BLaER1 (cell line): ENCODE results near the gene TRIM63.

Experiments
- H3K27ac ChIP-seq: shearing (Covaris generic); formaldehyde crosslinking; 2 replicates; pipeline ENCODE4 v1.8.1; 2022
- H3K27me3 ChIP-seq: shearing (Covaris generic); formaldehyde crosslinking; 2 replicates; pipeline ENCODE4 v1.8.1; 2022
- H3K36me3 ChIP-seq: shearing (Covaris generic); formaldehyde crosslinking; 2 replicates; pipeline ENCODE4 v1.8.1; 2022
- H3K4me1 ChIP-seq: shearing (Covaris generic); formaldehyde crosslinking; 2 replicates; pipeline ENCODE4 v1.8.1; 2022
- H3K4me2 ChIP-seq: shearing (Covaris generic); formaldehyde crosslinking; 2 replicates; pipeline ENCODE4 v1.8.1; 2022
- H3K4me3 ChIP-seq: shearing (Covaris generic); formaldehyde crosslinking; 2 replicates; pipeline ENCODE4 v1.8.1; 2022
- H3K9ac ChIP-seq: shearing (Covaris generic); formaldehyde crosslinking; 2 replicates; pipeline ENCODE4 v1.8.1; 2022
- H3K9me3 ChIP-seq: shearing (Covaris generic); formaldehyde crosslinking; 2 replicates; pipeline ENCODE4 v1.8.1; 2022
- H4K20me1 ChIP-seq: shearing (Covaris generic); formaldehyde crosslinking; 2 replicates; pipeline ENCODE4 v1.8.1; 2022
- Cebpa-rat ChIP-seq: shearing (Covaris generic); IDR thresholded peaks from 2 replicates; pipeline ENCODE4 v1.8.1; 2022

Gene TRIM63

DNA sequence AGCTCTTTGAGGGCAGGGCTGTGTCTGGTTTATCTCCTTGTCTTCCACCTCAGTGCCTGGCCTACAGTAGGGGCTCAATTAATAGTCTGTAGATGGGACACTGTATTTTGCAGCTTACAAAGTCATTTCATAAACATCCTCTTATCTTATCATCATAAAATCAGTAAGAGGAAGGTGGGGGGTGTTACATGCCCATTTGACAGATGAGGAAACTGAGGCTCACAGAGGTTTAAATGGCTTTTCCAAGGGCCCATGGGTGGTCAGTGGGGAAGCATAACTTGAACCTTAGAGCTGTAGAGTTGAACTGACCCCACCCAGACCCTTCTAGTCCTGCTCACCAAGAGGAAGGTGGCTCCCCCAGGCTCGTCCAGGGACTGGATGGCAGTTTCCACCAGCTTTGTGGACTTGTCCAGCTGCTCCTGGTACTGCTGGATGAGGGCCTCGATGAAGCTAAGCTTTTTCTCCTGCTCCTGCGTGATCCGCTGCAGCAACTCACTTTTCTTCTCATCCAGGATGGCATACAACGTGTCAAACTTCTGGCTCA is 9.3 kb downstream of the TRIM63 start:
- Histone ChIP-seq H3K9ac (no peak overlapping the region), H3K4me2 (no peak overlapping the region), H3K4me3 (no peak overlapping the region), H3K27me3 (no peaks in the 10 kb centered on the region), H4K20me1 (no peaks in the 10 kb centered on the region), H3K27ac (no peak overlapping the region), H3K36me3 (no peaks in the 10 kb centered on the region), H3K9me3 (no peaks in the 10 kb centered on the region), H3K4me1 (peaks cover 8% of the 10 kb centered on the region)
- no peak for TF ChIP-seq Cebpa-rat

DNA sequence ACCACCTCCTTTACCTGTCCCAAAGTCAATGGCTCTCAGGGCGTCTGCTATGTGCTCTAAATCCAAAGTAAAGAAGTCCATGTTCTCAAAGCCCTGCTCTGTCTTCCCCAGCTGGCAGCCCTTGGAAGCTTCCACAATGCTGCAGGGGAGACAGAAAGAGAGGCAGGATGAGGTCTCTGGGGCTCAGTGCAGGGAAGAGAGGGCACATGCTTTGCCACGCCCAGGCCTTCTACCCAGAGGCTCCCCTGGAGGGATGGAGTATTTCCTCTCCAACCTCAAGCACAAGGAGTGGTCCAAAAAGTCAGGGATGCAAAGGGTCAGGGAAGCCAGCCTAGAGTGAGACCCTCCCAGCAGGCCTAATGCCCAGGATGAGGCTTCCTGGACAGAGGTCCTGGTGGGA is 10.2 kb downstream of the TRIM63 start:
- Histone ChIP-seq H3K4me2 (no peak overlapping the region), H4K20me1 (no peaks in the 10 kb centered on the region), H3K9ac (no peak overlapping the region), H3K9me3 (no peaks in the 10 kb centered on the region), H3K4me1 (peaks cover 8% of the 10 kb centered on the region), H3K27me3 (no peaks in the 10 kb centered on the region), H3K4me3 (no peak overlapping the region), H3K27ac (no peak overlapping the region), H3K36me3 (no peaks in the 10 kb centered on the region)
- no peak for TF ChIP-seq Cebpa-rat

DNA sequence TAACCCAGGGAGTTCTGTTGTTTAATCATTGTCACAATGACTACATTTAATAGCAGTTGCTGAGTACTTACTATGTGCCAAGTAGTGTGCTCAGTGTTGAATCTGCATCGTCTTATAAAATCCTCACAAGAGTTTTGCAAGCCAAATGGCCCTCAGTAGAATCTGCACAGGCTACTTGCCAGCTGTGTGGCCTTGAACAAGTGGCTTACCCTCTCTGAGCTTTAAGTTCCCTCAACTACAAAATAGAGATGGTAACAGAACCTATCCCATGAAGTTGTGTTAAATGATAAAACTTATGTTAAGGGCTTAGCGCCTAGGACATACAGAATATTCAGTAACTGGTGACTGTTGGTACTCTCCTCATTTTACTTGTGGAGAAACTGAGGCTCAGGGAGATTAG is 12.4 kb downstream of the TRIM63 start:
- no peak for TF ChIP-seq Cebpa-rat
- Histone ChIP-seq H3K4me1 (peaks cover 8% of the 10 kb centered on the region), H3K27me3 (no peaks in the 10 kb centered on the region), H3K4me2 (no peak overlapping the region), H3K9ac (no peak overlapping the region), H3K4me3 (no peak overlapping the region), H3K9me3 (no peaks in the 10 kb centered on the region), H3K36me3 (no peaks in the 10 kb centered on the region), H4K20me1 (no peaks in the 10 kb centered on the region), H3K27ac (no peak overlapping the region)

DNA sequence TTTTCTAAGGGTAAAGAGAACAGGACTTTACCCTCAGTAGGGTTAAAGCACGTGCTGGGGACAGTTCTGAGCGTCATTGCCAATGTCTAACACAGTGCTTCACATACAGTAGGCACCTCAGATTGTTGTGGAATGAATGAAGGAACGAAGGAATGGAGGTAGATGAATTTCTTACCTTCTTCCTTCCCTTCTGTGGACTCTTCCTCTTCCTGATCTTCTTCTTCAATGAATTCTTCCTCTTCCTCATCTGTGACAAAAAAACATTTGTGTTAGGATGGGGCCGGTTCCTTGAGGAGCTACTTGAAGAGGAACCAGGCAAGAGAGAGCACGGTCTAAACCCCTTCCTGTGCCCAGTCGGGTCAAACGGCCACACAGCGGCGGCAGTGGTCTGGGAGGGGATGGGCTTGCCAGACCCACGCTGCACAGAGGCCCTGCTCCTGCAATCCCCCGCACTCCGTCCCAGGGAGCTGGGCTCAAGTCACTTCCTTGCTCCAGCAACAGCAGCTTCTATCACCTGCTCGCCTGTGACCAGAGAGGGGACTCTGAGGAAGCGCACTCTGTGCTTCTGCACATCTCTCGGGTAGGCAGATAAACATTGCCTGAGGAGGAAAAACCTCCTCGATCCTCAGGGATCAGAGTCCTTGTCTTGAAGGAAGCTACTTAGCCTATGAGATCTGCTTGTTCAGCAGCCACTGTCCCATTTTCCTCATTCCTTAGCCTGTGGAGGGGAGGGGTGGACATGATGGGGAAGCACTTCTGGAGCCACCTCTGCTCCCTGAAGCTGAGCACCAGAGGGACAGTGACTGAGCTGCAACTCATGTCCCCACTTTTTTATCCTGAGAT is 13.5 kb downstream of the TRIM63 start:
- no peak for TF ChIP-seq Cebpa-rat
- no peak overlapping the region for H3K27ac ChIP-seq
- peak overlapping the region; percentile 29 for H3K4me2 ChIP-seq
- H3K9ac ChIP-seq, result no peak overlapping the region
- no peak overlapping the region for H3K4me3 ChIP-seq
- no peaks in the 10 kb centered on the region for H4K20me1 ChIP-seq
- peaks cover 8% of the 10 kb centered on the region for H3K4me1 ChIP-seq
- H3K27me3 ChIP-seq, result peaks cover 8% of the 10 kb centered on the region; the same call in 1 of the 2 replicates
- no peaks in the 10 kb centered on the region for H3K36me3 ChIP-seq
- no peaks in the 10 kb centered on the region for H3K9me3 ChIP-seq

DNA sequence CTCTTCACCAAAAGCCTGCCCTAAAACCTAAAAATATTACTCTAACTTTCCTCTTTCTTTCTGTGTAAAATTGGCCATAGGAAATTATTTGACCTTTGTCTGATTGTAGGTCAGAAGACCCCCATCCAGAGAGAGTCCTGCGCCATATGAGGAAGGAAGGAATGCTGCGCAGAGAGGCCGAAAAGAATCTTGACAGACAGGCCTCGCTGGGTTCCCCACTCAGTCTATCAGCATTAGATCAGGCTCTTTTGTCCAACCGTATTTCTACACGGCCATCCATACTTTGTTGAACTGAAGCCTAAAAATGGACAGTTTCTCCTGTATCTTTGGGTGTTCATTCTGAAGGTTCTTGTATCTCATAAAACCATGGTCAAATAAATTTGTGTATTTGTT is 17.2 kb downstream of the TRIM63 start:
- H3K4me1 ChIP-seq, result peaks cover 8% of the 10 kb centered on the region
- H3K36me3 ChIP-seq, result no peaks in the 10 kb centered on the region
- H3K9ac ChIP-seq, result no peak overlapping the region
- H3K4me3 ChIP-seq, result no peak overlapping the region
- no peaks in the 10 kb centered on the region for H3K9me3 ChIP-seq
- H4K20me1 ChIP-seq, result no peaks in the 10 kb centered on the region; the same call in 1 of the 2 replicates
- H3K4me2 ChIP-seq, result no peak overlapping the region
- no peak overlapping the region for H3K27ac ChIP-seq
- peaks cover 45% of the 10 kb centered on the region for H3K27me3 ChIP-seq
- no peak for TF ChIP-seq Cebpa-rat

DNA sequence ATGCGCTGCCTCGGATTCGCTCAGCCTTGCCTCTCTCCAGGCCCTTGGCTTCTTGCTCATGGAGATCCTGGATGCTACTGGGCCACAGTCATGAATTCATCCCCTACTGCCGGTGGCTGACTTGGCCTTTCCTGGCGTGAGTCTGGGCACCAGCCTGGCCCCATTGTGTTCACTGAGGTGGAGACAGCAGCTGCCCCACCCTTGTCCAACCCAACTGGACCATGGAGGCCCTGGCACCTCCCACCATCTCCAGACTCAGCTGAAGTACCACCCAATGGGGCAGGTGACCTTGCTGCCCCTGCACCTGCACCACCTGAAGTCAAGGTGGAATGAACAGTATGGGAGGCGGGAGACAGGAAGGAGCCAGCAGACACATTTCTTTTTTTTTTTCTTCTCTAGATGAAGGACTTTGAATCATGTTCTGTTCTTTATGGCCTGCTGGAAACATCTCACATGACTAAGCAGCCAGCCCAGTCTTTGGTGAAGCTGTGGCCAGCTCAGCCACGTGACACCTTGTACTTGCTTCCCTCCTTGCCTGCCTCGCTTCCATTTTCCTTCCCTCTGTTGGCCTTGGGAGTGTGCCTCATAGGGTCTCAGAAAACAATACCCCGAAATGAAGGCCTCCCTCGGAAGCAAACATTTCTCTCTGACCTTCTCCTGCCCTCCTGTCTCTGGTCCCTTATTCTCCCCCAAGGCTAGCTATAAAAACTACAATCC is 17.7 kb downstream of the TRIM63 start:
- TF ChIP-seq Cebpa-rat, result no peak
- Histone ChIP-seq H3K9me3 (no peaks in the 10 kb centered on the region), H3K36me3 (no peaks in the 10 kb centered on the region), H3K27ac (no peak overlapping the region), H3K4me1 (peaks cover 8% of the 10 kb centered on the region), H4K20me1 (no peaks in the 10 kb centered on the region; the same call in 1 of the 2 replicates), H3K9ac (no peak overlapping the region), H3K4me2 (no peak overlapping the region), H3K27me3 (peaks cover 51% of the 10 kb centered on the region), H3K4me3 (no peak overlapping the region)

DNA sequence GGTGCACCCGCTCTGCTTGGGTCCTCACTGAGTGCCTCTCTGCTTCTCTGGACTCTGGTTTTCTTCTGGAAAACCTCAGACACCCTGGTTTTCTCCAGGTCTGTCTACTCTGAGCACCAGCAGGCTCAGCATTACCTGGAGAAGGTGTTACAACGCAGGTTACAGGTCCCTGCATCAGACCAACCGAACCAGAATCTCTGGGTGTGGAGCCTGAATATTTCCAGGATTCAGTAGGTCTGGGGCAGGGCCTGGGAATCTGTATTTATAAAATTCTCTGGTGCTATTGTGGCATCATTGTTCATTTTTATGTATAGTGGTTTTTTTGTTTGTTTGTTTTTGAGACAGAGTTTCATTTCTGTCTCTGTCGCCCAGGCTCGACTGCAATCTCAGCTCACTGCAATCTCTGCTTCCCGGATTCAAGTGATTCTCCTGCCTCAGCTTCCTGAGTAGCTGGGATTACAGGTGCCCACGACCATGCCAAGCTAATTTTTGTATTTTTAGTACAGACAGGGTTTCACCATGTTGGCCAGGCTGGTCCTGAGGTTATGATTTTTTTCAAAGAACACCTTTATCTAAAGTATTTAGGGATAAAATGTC is 20.1 kb downstream of the TRIM63 start:
- no peak overlapping the region for H3K4me2 ChIP-seq
- H3K36me3 ChIP-seq, result no peaks in the 10 kb centered on the region
- TF ChIP-seq Cebpa-rat, result no peak
- no peaks in the 10 kb centered on the region for H3K4me1 ChIP-seq
- no peak overlapping the region for H3K27ac ChIP-seq
- H3K9ac ChIP-seq, result no peak overlapping the region
- no peaks in the 10 kb centered on the region; the same call in 1 of the 2 replicates for H4K20me1 ChIP-seq
- H3K9me3 ChIP-seq, result no peaks in the 10 kb centered on the region
- peaks cover 70% of the 10 kb centered on the region for H3K27me3 ChIP-seq
- H3K4me3 ChIP-seq, result no peak overlapping the region

DNA sequence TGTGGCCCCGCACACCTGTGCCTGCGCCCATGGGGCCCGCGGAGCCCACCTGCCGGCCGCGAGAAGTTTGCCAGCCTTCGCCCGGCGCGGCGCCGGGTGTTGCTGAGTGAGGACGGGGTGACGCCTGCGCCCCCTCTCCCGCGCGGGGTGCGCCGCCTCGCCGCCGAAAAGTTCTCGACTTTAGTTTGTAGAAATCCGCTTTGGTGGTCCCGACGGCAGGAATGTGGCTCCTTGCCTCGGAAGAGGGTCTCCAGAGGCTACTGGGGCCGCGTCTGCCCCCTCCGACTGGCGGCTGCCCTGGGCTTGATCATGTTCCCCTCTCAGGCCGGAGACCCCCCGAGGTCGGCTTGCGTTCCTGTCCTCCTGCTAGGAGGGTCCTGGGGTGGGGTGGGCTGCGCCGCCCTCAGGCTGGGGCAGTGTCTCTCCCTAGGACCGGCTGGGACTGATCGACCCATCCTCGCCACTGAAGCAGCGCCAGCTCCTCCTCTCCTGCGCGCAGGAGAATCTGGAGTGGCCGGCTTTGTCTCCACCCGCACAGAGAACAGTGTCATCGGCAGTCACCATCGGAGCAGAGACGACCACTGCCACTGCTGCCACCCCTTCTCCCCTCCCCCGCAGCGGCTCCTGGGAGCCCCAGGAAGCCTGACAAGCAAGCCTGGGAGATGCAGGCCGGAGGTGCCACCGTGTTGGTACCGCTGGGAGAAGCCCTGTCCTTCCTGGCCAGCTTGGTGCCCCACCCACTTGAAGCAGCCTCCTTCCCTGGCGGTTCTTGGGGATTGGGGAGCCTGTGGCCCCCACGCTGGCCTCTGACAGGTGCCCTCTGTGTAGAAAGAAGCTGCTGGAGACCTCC is 21.0 kb downstream of the TRIM63 start:
- no peaks in the 10 kb centered on the region for H3K9me3 ChIP-seq
- no peak overlapping the region for H3K4me2 ChIP-seq
- no peak overlapping the region for H3K9ac ChIP-seq
- H3K4me3 ChIP-seq, result no peak overlapping the region
- no peak for TF ChIP-seq Cebpa-rat
- H3K4me1 ChIP-seq, result no peaks in the 10 kb centered on the region
- no peaks in the 10 kb centered on the region for H3K36me3 ChIP-seq
- no peaks in the 10 kb centered on the region; the same call in 1 of the 2 replicates for H4K20me1 ChIP-seq
- no peak overlapping the region for H3K27ac ChIP-seq
- peaks cover 70% of the 10 kb centered on the region for H3K27me3 ChIP-seq

DNA sequence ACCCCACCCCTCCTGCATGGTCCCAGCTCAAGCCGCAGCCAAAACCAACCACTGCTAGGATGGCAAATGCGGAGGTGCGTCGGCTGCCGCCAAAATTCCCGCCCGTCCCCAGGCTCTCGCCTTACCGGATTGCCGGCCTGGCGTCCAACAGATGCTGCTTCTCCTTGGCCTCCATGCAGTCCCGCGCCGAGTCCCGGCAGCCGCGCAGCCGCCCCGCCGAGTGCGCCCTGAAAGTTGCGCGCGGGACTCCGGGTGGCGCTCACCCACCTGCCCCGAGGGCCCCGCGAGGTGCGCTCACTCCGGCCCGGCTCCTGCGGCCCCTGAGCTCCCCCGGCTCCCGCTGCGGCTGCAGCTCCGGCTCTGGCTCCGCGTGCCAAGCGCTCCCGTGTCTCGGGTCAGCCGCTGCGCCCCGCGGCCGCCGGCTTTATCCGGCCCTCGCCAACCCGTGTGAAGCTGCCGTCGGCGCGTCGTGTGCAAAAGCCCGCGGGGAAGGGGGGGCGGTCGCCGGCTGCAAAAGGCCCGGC is 21.6 kb downstream of the TRIM63 start, which contains the start of gene SLC30A2:
Gene SLC30A2, minus strand, starts transcription at position 397 of the 524 bp plus-strand sequence. Its CDS starts 222 bp downstream, at position 175.
- no peak within 1 kb of the TSS for H3K4me2 ChIP-seq
- H3K4me1 ChIP-seq, result no peaks in the 10 kb centered on the region
- H3K9ac ChIP-seq, result no peak within 1 kb of the TSS
- H4K20me1 ChIP-seq, result no peaks in the 10 kb centered on the region; the same call in 1 of the 2 replicates
- no peak for TF ChIP-seq Cebpa-rat
- H3K27me3 ChIP-seq, result peaks cover 70% of the 10 kb centered on the region
- no peak within 1 kb of the TSS for H3K4me3 ChIP-seq
- no peak within 1 kb of the TSS for H3K27ac ChIP-seq
- H3K36me3 ChIP-seq, result no peaks in the 10 kb centered on the region
- no peaks in the 10 kb centered on the region for H3K9me3 ChIP-seq
